Kidney epithelial cell (primary cell): ENCODE measurements around the gene PBX1. TPM values are rescaled to one million over a fixed set of nuclear protein-coding genes. Genes with fewer than 3 reads are reported as not detected.

ENCODE experiments used
- DNase-seq: peaks from one replicate; pipeline ENCODE4 v3.0.0-alpha.2; 2010; ENCODE audit warnings: low read depth
- H3K27me3 ChIP-seq: 2 replicates; pipeline ENCODE4 v1.6.0; 2011; ENCODE audit warnings: low read length; ENCODE audit not compliant: control insufficient read depth, insufficient read depth
- H3K36me3 ChIP-seq: 2 replicates; pipeline ENCODE4 v1.5.1; 2011; ENCODE audit warnings: low read length; ENCODE audit not compliant: control insufficient read depth, insufficient read depth
- H3K4me3 ChIP-seq: 2 replicates; pipeline ENCODE4 v1.5.1; 2011; ENCODE audit warnings: low read depth, mild to moderate bottlenecking, control low read depth, low read length
- CTCF ChIP-seq: IDR thresholded peaks from 2 replicates; pipeline ENCODE4 v1.5.1; 2011; ENCODE audit warnings: mild to moderate bottlenecking, moderate library complexity, low read length, control low read depth, inconsistent platforms; ENCODE audit not compliant: insufficient read depth, poor library complexity, severe bottlenecking
- total RNA-seq: library from RNA; depleted of rRNA; stranded (reverse); fragments of >200 nt; gene quantifications from 2 replicates; pipeline ENCODE4 v1.2.3, GENCODE V29; 2015

The PBX1 gene
- total RNA-seq, 1 donor from 2014 or later = 5.7 TPM

GRCh38 chr1:164709541-164710278 is 150.7 kb downstream of the PBX1 start:
- H3K27me3 ChIP-seq = no peaks in the 10 kb centered on the region
- TF ChIP-seq CTCF = no peak
- no peak overlapping the region for H3K4me3 ChIP-seq
- no peaks in the 10 kb centered on the region for H3K36me3 ChIP-seq
- no peak for DNase-seq

- Histone ChIP-seq H3K36me3 (no peaks in the 10 kb centered on the region), H3K27me3 (peaks cover 2% of the 10 kb centered on the region), H3K4me3 (no peak overlapping the region)
- DNase-seq = no peak
- TF ChIP-seq CTCF = no peak
Observed at GRCh38 chr1:164712131-164713036, 153.4 kb downstream of the PBX1 start.

- DNase-seq = no peak
- no peak for TF ChIP-seq CTCF
- Histone ChIP-seq H3K27me3 (peaks cover 2% of the 10 kb centered on the region), H3K4me3 (no peak overlapping the region), H3K36me3 (no peaks in the 10 kb centered on the region)
Observed at GRCh38 chr1:164713456-164714207, 154.6 kb downstream of the PBX1 start.

GRCh38 chr1:164716992-164717703 is 158.2 kb downstream of the PBX1 start:
- no peak for DNase-seq
- no peak for TF ChIP-seq CTCF
- H3K4me3 ChIP-seq = no peak overlapping the region

GRCh38 chr1:164718821-164719220 is 159.8 kb downstream of the PBX1 start:
- TF ChIP-seq CTCF = no peak
- Histone ChIP-seq H3K36me3 (no peaks in the 10 kb centered on the region), H3K27me3 (peaks cover 2% of the 10 kb centered on the region), H3K4me3 (no peak overlapping the region)
- no peak for DNase-seq

More at GRCh38 chr1:164716992-164717703, 158.2 kb downstream of the PBX1 start:
- no peaks in the 10 kb centered on the region for H3K36me3 ChIP-seq
- peaks cover 2% of the 10 kb centered on the region for H3K27me3 ChIP-seq
